ENCODE results near the gene NLRP13. TPM values are rescaled to one million over a fixed set of nuclear protein-coding genes. Genes with fewer than 3 reads are reported as not detected.

Gene NLRP13
- total RNA-seq, 1 donor from 2014 or later, result not detected

DNA sequence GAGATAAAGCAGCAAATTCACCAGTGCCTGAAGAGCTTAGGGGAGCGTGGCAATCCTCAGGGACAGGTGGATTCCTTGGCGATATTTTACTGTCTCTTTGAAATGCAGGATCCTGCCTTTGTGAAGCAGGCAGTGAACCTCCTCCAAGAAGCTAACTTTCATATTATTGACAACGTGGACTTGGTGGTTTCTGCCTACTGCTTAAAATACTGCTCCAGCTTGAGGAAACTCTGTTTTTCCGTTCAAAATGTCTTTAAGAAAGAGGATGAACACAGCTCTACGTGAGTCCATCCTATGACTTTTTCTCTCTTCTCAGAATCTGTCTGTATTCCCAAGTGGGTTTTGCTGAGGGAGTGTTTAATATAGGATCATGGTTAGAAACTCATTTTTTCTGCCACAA lies 73.2 kb downstream of the NLRP13 start:
- no peak for DNase-seq (ENCODE audit: low read depth)
- TF ChIP-seq CTCF (conservative IDR thresholded peaks at IDR 0.05; ENCODE audit: low read depth, low read length), result no peak
- H3K4me3 ChIP-seq (ENCODE audit: low read depth, low read length), result no peak overlapping the region

DNA sequence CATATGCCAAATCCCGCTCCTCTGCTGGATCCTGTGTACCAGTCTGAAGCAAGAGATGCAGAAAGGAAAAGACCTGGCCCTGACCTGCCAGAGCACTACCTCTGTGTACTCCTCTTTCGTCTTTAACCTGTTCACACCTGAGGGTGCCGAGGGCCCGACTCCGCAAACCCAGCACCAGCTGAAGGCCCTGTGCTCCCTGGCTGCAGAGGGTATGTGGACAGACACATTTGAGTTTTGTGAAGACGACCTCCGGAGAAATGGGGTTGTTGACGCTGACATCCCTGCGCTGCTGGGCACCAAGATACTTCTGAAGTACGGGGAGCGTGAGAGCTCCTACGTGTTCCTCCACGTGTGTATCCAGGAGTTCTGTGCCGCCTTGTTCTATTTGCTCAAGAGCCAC lies 73.7 kb downstream of the NLRP13 start:
- DNase-seq (ENCODE audit: low read depth), result no peak
- TF ChIP-seq CTCF (conservative IDR thresholded peaks at IDR 0.05; ENCODE audit: low read depth, low read length), result no peak

GRCh38 chr19:55857974-55858373 lies 74.2 kb downstream of the NLRP13 start:
- no peak for DNase-seq (ENCODE audit: low read depth)
- no peak overlapping the region for H3K4me3 ChIP-seq (ENCODE audit: low read depth, low read length)
- TF ChIP-seq CTCF (conservative IDR thresholded peaks at IDR 0.05; ENCODE audit: low read depth, low read length), result no peak

More for the DNA sequence above, 73.7 kb downstream of the NLRP13 start:
- H3K4me3 ChIP-seq (ENCODE audit: low read depth, low read length), result no peak overlapping the region

- DNase-seq (ENCODE audit: low read depth), result no peak
- TF ChIP-seq CTCF (conservative IDR thresholded peaks at IDR 0.05; ENCODE audit: low read depth, low read length), result no peak
Observed at GRCh38 chr19:55857149-55857548, 75.0 kb downstream of the NLRP13 start.

DNA sequence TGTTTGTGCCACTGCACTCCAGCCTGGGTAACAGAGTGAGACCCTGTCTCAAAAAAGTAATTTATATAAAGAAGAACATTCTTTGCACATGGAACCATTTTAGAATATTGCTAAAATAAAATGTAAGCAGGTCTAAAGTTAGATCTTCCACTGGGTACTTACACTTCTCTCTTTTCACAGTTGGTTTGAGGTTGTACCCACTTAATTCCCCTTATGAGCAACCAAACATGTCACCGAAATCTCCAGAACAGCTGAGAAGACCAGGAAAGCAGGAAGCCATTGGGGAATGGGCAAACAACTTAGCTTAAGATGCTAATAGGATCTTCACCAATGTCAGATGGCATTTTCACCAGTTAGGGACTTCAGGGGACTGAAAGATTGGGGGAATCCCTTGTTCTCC lies 77.0 kb downstream of the NLRP13 start:
- H3K4me3 ChIP-seq (ENCODE audit: low read depth, low read length), result no peak overlapping the region
- no peak for DNase-seq (ENCODE audit: low read depth)

More at GRCh38 chr19:55857149-55857548, 75.0 kb downstream of the NLRP13 start:
- no peak overlapping the region for H3K4me3 ChIP-seq (ENCODE audit: low read depth, low read length)

More for the DNA sequence above, 77.0 kb downstream of the NLRP13 start:
- TF ChIP-seq CTCF (conservative IDR thresholded peaks at IDR 0.05; ENCODE audit: low read depth, low read length), result no peak

Other genes with a start within 250 kb of the NLRP13 start
- gene NLRP9, start 193.9 kb downstream of the NLRP13 start, total RNA-seq, result not detected in 2 replicates
- not detected in 2 replicates for gene RFPL4A, start 173.2 kb downstream of the NLRP13 start, total RNA-seq
- not detected in 2 replicates for gene RFPL4AL1, start 163.2 kb downstream of the NLRP13 start, total RNA-seq
- not detected in 2 replicates for gene NLRP11, start 100.3 kb downstream of the NLRP13 start, total RNA-seq
- not detected in 2 replicates for gene NLRP4, start 95.8 kb downstream of the NLRP13 start, total RNA-seq
- not detected in 2 replicates for gene NLRP8, start 15.5 kb upstream of the NLRP13 start, total RNA-seq
- not detected in 2 replicates for gene NLRP5, start 54.4 kb upstream of the NLRP13 start, total RNA-seq
- 19.6 and 23.4 TPM in 2 replicates for gene ZNF787, start 189.0 kb upstream of the NLRP13 start, total RNA-seq
- 32.5 and 40.2 TPM in 2 replicates for gene ZNF444, start 209.0 kb upstream of the NLRP13 start, total RNA-seq
- gene GALP, start 243.7 kb upstream of the NLRP13 start, total RNA-seq, result not detected in 2 replicates